ENCODE data around the gene RBBP9.
"Not testable (repeated sequence)": the region's sequence is repeated elsewhere in the genome, so short reads cannot be mapped to it uniquely, and the experiment has no call there.

Gene RBBP9

GRCh38 chr20:18501672-18502071 lies 4.6 kb upstream of the RBBP9 start:
- not testable (repeated sequence) for DNase-seq

GRCh38 chr20:18497603-18498002 lies 578 bp upstream of the RBBP9 start:
- DNase-seq = no peak

- DNase-seq = no peak
Measured at GRCh38 chr20:18496042-18496441, 983 bp downstream of the RBBP9 start.

- DNase-seq = no peak
Measured at GRCh38 chr20:18488301-18488700, 8.7 kb downstream of the RBBP9 start.

- DNase-seq = no peak
Measured at GRCh38 chr20:18481596-18481995, 15.4 kb downstream of the RBBP9 start.

GRCh38 chr20:18477821-18478220 lies 19.2 kb downstream of the RBBP9 start:
- DNase-seq = no peak

- no peak for DNase-seq
Measured at GRCh38 chr20:18477218-18477617, 19.8 kb downstream of the RBBP9 start.

- peak; percentile 94 to 95 for DNase-seq
Measured at GRCh38 chr20:18466894-18467730, 29.9 kb downstream of the RBBP9 start, which contains the start of the genes DZANK1 and POLR3F. DZANK1 (minus strand) TSS chr20:18467030; CDS start chr20:18465358, 1,672 bp downstream. POLR3F (plus strand) TSS chr20:18467390; CDS start chr20:18467507, 117 bp downstream.

- DNase-seq = no peak
Measured at GRCh38 chr20:18466574-18466893, 30.5 kb downstream of the RBBP9 start.

- no peak for DNase-seq
Measured at GRCh38 chr20:18465536-18466200, 31.4 kb downstream of the RBBP9 start.

GRCh38 chr20:18456600-18456999 lies 40.4 kb downstream of the RBBP9 start:
- DNase-seq = no peak

GRCh38 chr20:18443886-18444285 lies 53.1 kb downstream of the RBBP9 start:
- DNase-seq = no peak

- DNase-seq = no peak
Measured at GRCh38 chr20:18440403-18440802, 56.6 kb downstream of the RBBP9 start.

- no peak for DNase-seq
Measured at GRCh38 chr20:18436847-18437246, 60.2 kb downstream of the RBBP9 start.
